ENCODE results near the gene MRGPRX1.
"Not testable (repeated sequence)": the region's sequence is repeated elsewhere in the genome, so short reads cannot be mapped to it uniquely, and the experiment has no call there.

The MRGPRX1 gene

DNA sequence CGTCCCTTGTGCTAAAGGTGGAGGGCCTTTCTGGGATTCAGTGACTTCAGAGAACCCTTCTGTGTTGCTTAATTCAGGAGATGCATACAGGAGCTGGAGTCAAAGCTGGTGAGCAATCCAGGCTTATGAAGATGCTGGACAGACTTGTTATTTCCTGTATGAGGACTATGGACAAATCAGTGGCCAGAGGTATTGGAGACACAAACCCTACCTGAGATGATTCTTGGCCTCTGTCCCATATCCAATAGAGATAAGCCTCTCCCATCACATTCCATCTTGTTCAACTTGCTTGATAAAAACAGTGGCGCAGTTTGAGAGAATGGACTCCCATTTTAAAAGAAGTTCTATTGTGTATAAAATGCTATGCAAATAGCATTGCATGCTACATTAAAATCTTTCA, at the start of gene MRGPRX1:
TSS of gene MRGPRX1 (minus strand) at position 101 of the 400 bp plus-strand sequence. CDS start 4,630 bp downstream, outside the sequence.
- DNase-seq (ENCODE audit: low read depth): no peak

DNA sequence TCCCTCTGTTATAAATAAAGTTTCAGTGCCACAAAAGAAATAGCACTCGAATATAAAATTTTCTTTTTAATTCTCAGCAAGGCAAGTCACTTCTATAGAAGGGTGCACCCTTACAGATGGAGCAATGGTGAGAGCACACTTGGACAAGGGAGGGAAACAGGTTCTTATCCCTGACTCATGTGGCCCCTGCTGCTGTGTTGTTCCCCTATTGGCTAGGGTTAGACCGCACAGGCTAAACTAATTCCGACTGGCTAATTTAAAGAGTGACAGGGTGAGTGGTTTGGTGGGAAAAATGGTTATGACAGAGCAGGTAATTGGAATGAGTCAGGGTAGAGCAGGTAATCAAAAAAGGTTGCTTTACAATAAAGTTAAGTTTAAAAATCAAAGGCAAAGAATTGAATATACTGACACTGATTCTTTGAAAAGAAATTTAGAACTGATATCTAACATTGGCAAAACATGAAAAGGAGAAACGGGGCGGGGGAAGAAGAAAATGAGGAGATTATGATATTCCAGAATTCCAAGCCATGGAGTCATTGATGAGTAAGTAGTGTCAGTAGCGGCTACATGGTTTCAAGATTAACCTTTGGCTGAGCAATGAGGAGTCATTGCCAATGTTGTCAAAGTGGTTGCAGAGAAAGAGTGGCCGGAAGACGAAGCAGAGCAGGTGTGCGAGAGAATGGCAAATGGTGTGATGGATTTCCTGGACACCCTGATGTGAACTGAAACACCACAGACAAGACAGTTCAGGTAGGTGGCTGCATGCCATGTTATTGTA, 48.4 kb upstream of the MRGPRX1 start:
- no peak for DNase-seq (ENCODE audit: low read depth)

GRCh38 chr11:18986744-18987143, 47.5 kb upstream of the MRGPRX1 start:
- no peak for DNase-seq (ENCODE audit: low read depth)

DNA sequence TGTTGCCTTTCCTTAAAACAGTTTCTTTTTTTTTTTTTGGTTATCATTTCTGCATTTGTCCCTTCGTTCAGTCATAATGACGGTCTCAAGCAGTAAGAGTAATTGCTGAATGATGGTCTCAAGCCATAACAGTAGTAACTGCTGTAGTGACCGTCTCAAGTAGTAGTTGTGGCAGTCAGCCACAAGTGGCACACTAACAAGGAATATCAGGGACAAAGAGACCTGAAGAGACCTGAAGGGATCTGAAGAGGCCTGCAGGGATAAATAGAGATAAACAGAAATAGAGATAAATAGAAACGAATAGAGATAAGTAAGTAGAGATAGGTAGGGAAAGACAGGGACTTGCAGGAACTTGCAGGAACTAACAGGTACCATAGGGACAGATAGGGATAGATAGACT, 42.7 kb upstream of the MRGPRX1 start:
- no peak for DNase-seq (ENCODE audit: low read depth)

DNA sequence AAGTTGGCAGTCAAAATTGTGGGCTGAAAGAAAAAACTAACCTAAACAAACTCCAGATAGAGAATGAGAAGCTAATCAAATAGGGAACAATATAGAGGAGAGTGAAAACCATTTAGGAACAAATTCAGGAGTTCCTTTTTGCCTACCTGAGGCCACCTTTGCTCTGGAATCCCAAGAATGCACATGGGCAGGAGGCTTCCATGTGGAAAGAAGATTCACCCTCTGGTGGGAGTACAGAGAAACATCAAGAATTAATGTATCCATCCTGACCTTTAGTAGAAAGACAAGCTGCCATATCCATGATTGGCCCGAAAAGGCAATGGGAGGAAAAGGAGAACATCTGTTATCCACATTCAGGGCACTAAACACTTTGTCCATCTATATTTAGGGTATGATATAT, 35.0 kb upstream of the MRGPRX1 start:
- no peak for DNase-seq (ENCODE audit: low read depth)

- DNase-seq (ENCODE audit: low read depth): no peak
Measured at GRCh38 chr11:18972336-18972735, 33.1 kb upstream of the MRGPRX1 start.

GRCh38 chr11:18969720-18970119, 30.5 kb upstream of the MRGPRX1 start:
- DNase-seq (ENCODE audit: low read depth): no peak

- no peak for DNase-seq (ENCODE audit: low read depth)
Measured at GRCh38 chr11:18958221-18958910, 19.2 kb upstream of the MRGPRX1 start.

- no peak for DNase-seq (ENCODE audit: low read depth)
Measured at GRCh38 chr11:18956630-18957029, 17.4 kb upstream of the MRGPRX1 start.

DNA sequence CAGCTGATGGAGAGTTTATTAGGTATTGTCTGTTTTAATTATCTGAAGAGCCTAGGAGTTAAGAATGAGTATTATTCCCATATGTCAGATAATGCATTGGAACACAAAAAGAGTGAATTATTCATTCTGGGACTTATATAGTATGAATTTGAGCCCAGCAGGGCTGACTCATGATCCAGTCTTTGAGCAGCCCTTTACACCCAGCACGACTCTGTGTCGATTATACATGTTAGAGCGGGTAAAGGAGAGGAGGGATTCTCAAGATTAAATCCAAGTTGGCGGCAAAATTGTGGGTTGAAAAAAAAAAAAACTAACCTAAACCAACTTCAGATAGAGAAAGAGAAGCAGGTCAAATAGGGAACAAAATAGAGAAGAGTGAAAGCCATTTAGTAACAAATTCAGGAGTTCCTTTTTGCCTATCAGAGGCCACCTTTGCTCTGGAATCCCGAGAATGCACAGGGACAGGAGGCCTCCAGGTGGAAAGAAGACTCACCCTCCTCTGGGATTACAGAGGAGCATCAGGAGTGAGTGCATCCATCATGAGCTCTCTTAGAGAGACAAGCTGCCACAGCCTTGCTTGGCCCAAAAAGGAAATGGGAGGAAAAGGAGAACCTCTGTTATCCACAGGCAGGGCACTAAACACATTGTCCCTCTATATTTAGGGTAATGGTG, 3.1 kb downstream of the MRGPRX1 start:
- DNase-seq (ENCODE audit: low read depth): no peak

DNA sequence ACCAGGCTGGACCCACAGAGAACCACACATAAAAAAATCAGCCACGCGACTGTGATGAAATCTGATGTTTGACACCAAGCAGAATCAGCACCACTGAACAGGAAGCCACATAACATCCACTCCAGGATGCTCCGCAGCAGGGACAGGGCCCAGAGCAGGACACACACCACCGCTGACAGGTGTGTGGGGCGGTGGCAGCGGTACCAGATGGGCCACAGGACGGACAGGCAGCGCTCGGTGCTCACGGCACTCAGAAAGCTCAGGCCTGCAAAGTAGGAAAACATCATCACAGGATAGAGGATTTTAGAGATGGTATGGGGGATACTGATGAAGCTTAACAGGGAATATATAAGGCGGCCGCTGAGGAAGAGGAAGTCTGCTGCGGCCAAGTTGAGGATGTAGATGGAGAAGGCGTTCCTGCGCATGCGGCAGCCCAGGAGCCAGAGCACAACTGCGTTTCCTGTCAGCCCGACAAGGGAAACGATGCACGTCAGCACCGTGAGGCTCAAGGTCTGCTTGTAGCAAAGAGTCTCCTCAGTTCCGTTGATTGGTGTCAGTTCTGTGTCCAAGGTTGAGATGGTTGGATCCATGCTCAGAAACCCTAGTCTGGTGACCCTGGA, 4.9 kb downstream of the MRGPRX1 start:
- no peak for DNase-seq (ENCODE audit: low read depth)

- DNase-seq (ENCODE audit: low read depth): no peak
Measured at GRCh38 chr11:18927550-18928322, 11.5 kb downstream of the MRGPRX1 start.

DNA sequence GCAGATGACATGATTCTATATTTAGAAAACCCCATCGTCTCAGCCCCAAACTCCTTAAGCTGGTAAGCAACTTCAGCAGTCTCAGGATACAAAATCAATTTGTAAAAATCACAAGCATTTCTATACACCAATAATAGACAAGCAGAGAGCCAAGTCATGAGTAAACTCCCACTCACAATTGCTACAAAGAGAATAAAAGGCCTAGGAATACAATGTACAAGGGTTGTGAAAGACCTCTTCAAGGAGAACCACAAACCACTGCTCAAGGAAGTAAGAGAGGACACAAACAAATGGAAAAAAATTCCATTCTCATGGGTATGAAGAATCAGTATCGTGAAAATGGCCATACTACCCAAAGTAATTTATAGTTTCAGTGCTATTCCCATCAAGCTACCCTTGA, 13.8 kb downstream of the MRGPRX1 start:
- DNase-seq (ENCODE audit: low read depth): not testable (repeated sequence)

GRCh38 chr11:18912883-18913282, 26.3 kb downstream of the MRGPRX1 start:
- DNase-seq (ENCODE audit: low read depth): no peak

- no peak for DNase-seq (ENCODE audit: low read depth)
Measured at GRCh38 chr11:18907391-18907790, 31.8 kb downstream of the MRGPRX1 start.

DNA sequence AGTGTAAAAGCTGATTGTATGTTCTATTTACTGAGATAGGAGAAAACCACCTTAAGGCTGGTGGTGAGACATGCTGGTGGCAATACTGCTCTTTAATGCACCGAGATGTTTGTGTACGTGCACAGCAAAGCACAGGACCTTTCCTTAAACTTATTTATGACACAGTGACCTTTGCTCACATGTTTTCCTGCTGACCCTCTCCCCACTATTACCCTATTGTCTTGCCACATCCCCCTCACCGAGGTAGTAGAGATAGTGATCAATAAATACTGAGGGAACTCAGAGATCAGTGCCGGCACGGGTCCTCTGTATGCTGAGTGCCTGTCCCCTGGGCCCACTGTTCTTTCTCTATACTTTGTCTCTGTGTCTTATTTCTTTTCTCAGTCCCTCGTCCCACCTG, 38.6 kb downstream of the MRGPRX1 start:
- DNase-seq (ENCODE audit: low read depth): not testable (repeated sequence)

DNA sequence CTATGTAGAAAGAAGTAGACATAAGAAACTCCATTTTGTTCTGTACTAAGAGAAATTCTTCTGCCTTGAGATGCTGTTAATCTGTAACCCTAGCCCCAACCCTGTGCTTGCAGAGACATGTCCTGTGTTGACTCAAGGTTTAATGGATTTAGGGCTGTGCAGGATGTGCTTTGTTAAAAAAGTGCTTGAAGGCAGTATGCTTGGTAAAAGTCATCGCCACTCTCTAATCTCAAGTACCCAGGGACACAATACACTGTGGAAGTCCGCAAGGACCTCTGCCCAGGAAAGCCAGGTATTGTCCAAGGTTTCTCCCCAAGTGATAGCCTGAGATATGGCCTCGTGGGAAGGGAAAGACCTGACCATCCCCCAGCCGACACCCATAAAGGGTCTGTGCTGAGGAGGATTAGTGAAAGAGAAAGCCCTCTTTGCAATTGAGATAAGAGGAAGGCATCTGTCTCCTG, 39.0 kb downstream of the MRGPRX1 start:
- not testable (repeated sequence) for DNase-seq (ENCODE audit: low read depth)

- DNase-seq (ENCODE audit: low read depth): not testable (repeated sequence)
Measured at GRCh38 chr11:18891712-18892111, 47.5 kb downstream of the MRGPRX1 start.

- DNase-seq (ENCODE audit: low read depth): no peak
Measured at GRCh38 chr11:18890615-18891014, 48.6 kb downstream of the MRGPRX1 start.

All from non-pigmented ciliary epithelial cell (primary cell).